ENCODE measurements around the gene DYNLT3. TPM values are rescaled to one million over a fixed set of nuclear protein-coding genes. Genes with fewer than 3 reads are reported as not detected.

Gene DYNLT3
- total and polyA plus RNA-seq, 12 donors = 10.2 to 27.6 (median 21.0) TPM

DNA sequence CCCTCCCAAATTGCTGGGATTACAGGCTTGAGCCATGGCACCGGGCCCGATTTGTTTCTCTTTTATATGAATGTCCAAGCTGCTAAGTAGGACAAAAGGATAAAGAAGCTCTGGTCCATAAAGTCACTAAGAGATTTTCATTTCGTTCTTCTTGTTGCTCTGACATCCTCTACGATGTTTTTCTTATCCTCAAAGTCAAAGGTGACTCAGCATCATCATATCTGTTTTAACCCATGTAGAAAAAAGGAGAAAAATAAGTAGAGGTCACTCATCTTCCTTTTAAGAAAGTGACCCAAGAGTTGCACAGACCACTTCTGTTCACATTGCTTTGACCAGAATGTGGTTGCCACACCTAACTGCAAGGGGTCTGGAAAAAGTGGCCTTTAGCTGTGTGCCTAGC is 29.3 kb upstream of the DYNLT3 start:
- intact Hi-C loops (cut with DNase I) = no loop called here
- DNase-seq = no peak
- WGBS, 2 donors = 88 to 91% methylated on average over 4 of the region's 4 CpGs
- Histone ChIP-seq H3K4me3 (no peak overlapping the region), H3K36me3 (no peaks in the 10 kb centered on the region), H3K27me3 (peaks cover 0 to 40% (median 0%) of the 10 kb centered on the region in 7 donors), H3K27ac (no peak overlapping the region), H3K4me1 (no peaks in the 10 kb centered on the region), H3K9me3 (no peaks in the 10 kb centered on the region)
- ATAC-seq = no peak
- TF ChIP-seq, protein P1, sequence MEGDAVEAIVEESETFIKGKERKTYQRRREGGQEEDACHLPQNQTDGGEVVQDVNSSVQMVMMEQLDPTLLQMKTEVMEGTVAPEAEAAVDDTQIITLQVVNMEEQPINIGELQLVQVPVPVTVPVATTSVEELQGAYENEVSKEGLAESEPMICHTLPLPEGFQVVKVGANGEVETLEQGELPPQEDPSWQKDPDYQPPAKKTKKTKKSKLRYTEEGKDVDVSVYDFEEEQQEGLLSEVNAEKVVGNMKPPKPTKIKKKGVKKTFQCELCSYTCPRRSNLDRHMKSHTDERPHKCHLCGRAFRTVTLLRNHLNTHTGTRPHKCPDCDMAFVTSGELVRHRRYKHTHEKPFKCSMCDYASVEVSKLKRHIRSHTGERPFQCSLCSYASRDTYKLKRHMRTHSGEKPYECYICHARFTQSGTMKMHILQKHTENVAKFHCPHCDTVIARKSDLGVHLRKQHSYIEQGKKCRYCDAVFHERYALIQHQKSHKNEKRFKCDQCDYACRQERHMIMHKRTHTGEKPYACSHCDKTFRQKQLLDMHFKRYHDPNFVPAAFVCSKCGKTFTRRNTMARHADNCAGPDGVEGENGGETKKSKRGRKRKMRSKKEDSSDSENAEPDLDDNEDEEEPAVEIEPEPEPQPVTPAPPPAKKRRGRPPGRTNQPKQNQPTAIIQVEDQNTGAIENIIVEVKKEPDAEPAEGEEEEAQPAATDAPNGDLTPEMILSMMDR (IDR thresholded peaks at IDR 0.05) = no peak

GRCh38 chrX:37875675-37876074 is 28.3 kb upstream of the DYNLT3 start:
- Histone ChIP-seq H3K4me3 (no peak overlapping the region), H3K27me3 (peaks cover 0 to 38% (median 0%) of the 10 kb centered on the region in 7 donors), H3K9me3 (no peaks in the 10 kb centered on the region), H3K4me1 (no peaks in the 10 kb centered on the region), H3K27ac (no peak overlapping the region), H3K36me3 (no peaks in the 10 kb centered on the region)
- DNase-seq = no peak
- intact Hi-C loops (cut with DNase I) = no loop called here
- TF ChIP-seq, protein P1 (IDR thresholded peaks at IDR 0.05) = no peak
- WGBS, 2 donors = 54 to 83% methylated on average over 1 of the region's 1 CpG
- no peak for ATAC-seq

DNA sequence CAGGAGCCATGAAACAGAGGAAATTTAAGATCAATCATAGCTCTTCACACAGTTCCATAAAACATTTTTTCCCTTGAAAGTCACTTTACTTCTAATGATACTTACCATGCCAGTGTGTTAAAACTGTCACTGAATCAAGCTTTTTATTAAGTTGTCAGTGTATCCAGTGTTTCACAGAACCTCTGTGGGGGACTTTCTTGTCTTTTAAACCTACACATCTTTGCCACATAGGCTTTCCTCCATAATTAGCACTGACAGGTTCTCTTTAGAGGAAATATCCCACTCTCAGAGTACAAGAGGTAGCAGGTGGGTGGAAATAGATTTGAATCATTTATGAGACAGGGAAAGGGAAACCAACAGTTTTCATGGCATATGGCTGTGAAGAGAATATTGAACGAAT is 25.8 kb upstream of the DYNLT3 start:
- H3K4me3 ChIP-seq = no peak overlapping the region
- H3K36me3 ChIP-seq = no peaks in the 10 kb centered on the region
- WGBS, 2 donors = 86 to 89% methylated on average over 1 of the region's 1 CpG
- no peak overlapping the region for H3K27ac ChIP-seq
- intact Hi-C loops (cut with DNase I) = no loop called here
- H3K9me3 ChIP-seq = no peaks in the 10 kb centered on the region
- H3K4me1 ChIP-seq = no peaks in the 10 kb centered on the region
- TF ChIP-seq, protein P1 (IDR thresholded peaks at IDR 0.05) = no peak
- peaks cover 0 to 21% (median 0%) of the 10 kb centered on the region in 7 donors for H3K27me3 ChIP-seq
- ATAC-seq (no peak), DNase-seq (no peak)

GRCh38 chrX:37872303-37872655 is 24.9 kb upstream of the DYNLT3 start:
- Histone ChIP-seq H3K36me3 (no peaks in the 10 kb centered on the region), H3K27ac (peak overlapping the region in 3 of 10 donors; percentile 22 to 47 (median 31)), H3K27me3 (peaks cover 0 to 19% (median 0%) of the 10 kb centered on the region in 7 donors), H3K4me1 (no peaks in the 10 kb centered on the region), H3K9me3 (no peaks in the 10 kb centered on the region), H3K4me3 (no peak overlapping the region)
- ATAC-seq (no peak), DNase-seq (no peak)
- intact Hi-C loops (cut with DNase I) = no loop called here
- 78 to 89% methylated on average over 1 of the region's 1 CpG for WGBS, 2 donors
- TF ChIP-seq, protein P1 (IDR thresholded peaks at IDR 0.05) = no peak

All from heart right ventricle (tissue), 16 donors.